GM18511 (cell line): ENCODE data around the gene DHX15.

ENCODE experiments used
- ATAC-seq: cut with Tn5 transposase; IDR thresholded peaks from one replicate; pipeline ENCODE4 v1.9.1; 2021; ENCODE audit warnings: mild to moderate bottlenecking, moderate library complexity; ENCODE audit not compliant: unreplicated experiment

The DHX15 gene

DNA sequence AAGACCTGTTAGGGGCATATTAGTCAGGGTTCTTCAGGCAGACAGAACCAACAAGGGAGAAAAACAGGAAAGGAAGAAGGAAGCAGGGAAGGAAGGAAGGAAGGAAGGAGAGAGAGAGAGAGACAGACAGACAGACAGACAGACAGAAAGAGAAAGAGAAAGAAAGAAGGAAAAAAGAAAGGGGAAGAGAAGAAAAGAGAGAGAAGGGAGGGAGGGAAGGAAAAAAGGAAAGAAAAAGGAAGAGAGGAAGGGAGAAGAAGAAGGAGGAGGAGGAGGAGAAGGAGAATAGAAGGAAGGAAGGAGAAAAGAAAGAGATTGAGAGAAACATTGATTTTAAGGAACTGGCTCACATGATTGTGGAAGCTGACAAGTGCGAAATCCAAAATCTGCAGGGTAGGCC is 89.0 kb downstream of the DHX15 start:
- no peak for ATAC-seq

GRCh38 chr4:24489870-24490269 is 94.5 kb downstream of the DHX15 start:
- ATAC-seq = no peak

DNA sequence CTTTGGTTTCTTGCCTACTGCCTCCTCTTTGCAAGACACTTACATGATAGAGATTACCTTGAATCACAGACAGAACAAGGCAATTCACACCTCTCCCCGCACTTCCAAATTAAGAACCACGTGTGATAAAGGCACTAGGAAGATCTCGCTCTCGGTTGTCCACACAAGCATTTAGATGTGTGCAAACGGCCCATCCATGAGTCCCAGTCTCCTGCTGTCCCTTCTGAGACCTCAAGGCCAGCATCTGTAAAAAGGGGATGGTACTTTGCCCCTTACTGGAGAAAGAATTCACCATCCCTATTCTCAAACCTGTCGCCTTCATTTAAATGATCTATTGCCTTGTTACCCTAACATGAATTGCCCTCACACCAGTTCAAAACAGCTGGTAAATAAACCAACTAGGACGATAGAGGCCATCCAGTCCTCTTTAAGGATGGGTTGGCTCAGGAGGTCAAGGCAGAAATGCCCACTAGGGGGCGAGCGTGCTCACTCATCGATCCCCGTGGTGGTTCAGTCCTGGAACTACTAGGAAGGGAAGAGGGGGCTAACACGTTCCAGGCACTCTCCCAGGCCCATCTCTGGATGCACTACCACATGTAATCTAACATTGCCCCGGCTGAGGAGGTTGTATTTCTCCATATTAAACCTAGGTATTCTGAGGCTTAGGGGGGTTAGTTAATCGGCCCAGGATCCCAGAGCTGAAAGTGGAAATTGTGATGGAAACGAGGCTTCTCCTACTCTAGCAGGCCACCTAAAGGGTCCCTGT is 95.8 kb downstream of the DHX15 start:
- ATAC-seq = peak; percentile 94

DNA sequence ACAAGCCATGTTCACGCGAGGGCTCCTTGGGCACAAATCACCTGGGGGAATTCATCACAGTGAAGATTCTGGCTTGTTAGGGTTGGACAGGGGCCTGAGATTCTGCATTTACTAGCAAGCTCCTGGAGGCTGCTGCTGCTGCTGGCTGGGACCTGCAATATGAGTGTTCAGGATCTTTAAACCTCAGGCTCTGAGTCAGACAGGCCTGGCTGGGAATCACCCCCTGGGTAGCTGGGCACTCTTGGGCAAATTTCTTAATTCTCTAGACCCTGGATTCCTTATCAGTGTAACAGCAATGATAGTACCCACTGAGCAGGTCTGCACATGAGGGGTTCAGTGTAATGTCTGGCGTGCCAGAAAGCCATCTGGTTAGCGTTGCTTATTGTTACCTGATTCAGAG is 101.5 kb downstream of the DHX15 start:
- no peak for ATAC-seq

- ATAC-seq = no peak
Measured at GRCh38 chr4:24477919-24478318, 106.4 kb downstream of the DHX15 start.
